Measurements from ENCODE around the gene C2orf74. TPM values are rescaled to one million over a fixed set of nuclear protein-coding genes. Genes with fewer than 3 reads are reported as not detected.

C2orf74 gene
- total RNA-seq, 2 experiments from 2014 or later = 7.6 to 16.1 TPM

GRCh38 chr2:61205132-61205531 is 43.1 kb downstream of the C2orf74 start:
- no peaks in the 10 kb centered on the region for H3K4me1 Mint-ChIP-seq
- no peak for ATAC-seq (ENCODE audit: low read depth)
- POLR2A ChIA-PET = interaction anchor here (0.6 kb wide), 1 partner anchor 249 kb away, joined by 7 read pairs; no protein-coding TSS in a partner anchor
- H3K36me3 Mint-ChIP-seq = peaks cover 34% of the 10 kb centered on the region
- H3K27ac Mint-ChIP-seq = no peak overlapping the region
- H3K27me3 Mint-ChIP-seq = no peaks in the 10 kb centered on the region
- DNase-seq = no peak
- no peaks in the 10 kb centered on the region for H3K9me3 Mint-ChIP-seq
- H3K4me3 Mint-ChIP-seq = no peak overlapping the region

- Mint-ChIP-seq H3K36me3 (peaks cover 13% of the 10 kb centered on the region), H3K4me3 (no peak overlapping the region), H3K9me3 (no peaks in the 10 kb centered on the region), H3K27ac (no peak overlapping the region), H3K27me3 (no peaks in the 10 kb centered on the region), H3K4me1 (no peaks in the 10 kb centered on the region)
- no peak for DNase-seq
- no peak for ATAC-seq (ENCODE audit: low read depth)
- POLR2A ChIA-PET = no interaction called here
Observed at GRCh38 chr2:61210332-61210981, 48.5 kb downstream of the C2orf74 start.

DNA sequence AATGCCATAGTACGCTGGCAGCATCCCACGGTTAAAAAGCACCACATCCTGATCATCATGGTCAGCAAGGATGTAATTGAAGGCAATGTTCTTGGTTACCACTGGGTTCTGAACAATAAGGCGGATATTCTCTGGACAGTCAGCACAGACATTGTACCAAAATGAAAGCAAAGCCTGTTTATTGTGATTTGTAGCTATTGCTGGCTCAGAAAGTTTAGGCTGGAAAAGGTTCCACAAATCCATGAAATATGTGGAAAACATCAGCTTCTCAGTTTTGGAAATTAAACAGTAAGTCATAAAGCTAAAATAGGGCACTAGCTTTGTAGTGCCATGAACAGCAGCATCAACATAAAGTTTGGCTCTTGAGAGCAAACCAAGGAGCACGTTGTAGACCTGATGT is 52.2 kb downstream of the C2orf74 start:
- H3K27me3 Mint-ChIP-seq = no peaks in the 10 kb centered on the region
- peaks cover 1% of the 10 kb centered on the region for H3K9me3 Mint-ChIP-seq
- peaks cover 1% of the 10 kb centered on the region for H3K4me1 Mint-ChIP-seq
- H3K4me3 Mint-ChIP-seq = no peak overlapping the region
- POLR2A ChIA-PET = no interaction called here
- DNase-seq = no peak
- peaks cover 16% of the 10 kb centered on the region for H3K36me3 Mint-ChIP-seq
- no peak overlapping the region for H3K27ac Mint-ChIP-seq
- ATAC-seq (ENCODE audit: low read depth) = no peak

Other genes starting within 250 kb of the C2orf74 start
- 10 to 100 TPM; 16.5 to 20.1 TPM for gene PEX13, start 144.5 kb upstream of the C2orf74 start, total RNA-seq
- gene PUS10, start 143.9 kb upstream of the C2orf74 start, total RNA-seq = 10 to 100 TPM in 1 of 2 experiments, 1 to 10 TPM in 1; 8.0 to 10.6 TPM
- 1 to 10 TPM; 5.8 to 7.0 TPM for gene SANBR, start 96.3 kb upstream of the C2orf74 start, total RNA-seq

All from activated naive CD8-positive, alpha-beta T cell treated with anti-CD3 and anti-CD28 coated beads, Interleukin-2, amount 10 ng/mL, durations not matched to agents 7 days and 5 days (primary cell).